Uterus (tissue), 4 donors: Measurements from ENCODE around the gene HOMER2. TPM values are rescaled to one million over a fixed set of nuclear protein-coding genes. Genes with fewer than 3 reads are reported as not detected.

Source experiments
- DNase-seq, 2 donors: peaks; one replicate each; pipeline ENCODE4 v3.0.0-alpha.2; 2019 to 2020
- H3K27ac ChIP-seq, 2 donors: fragments of 200-600 bp; sonication (generic); 1 replicate in 1 of 2; 2 replicates in 1 of 2; pipeline ENCODE4 v1.5.1; 2016 to 2018
- H3K27me3 ChIP-seq, 2 donors: fragments of 200-600 bp; sonication (generic); one replicate each; pipeline ENCODE4 v1.5.1; 2018 to 2019; ENCODE audit warnings: control low read depth in 1 of 2
- H3K36me3 ChIP-seq, 2 donors: fragments of 200-600 bp; sonication (generic); one replicate each; pipeline ENCODE4 v1.5.1; 2019; ENCODE audit warnings: control low read depth in 1 of 2
- H3K4me1 ChIP-seq, 2 donors: fragments of 200-600 bp; sonication (generic); one replicate each; pipeline ENCODE4 v1.5.1; 2018 to 2019; ENCODE audit warnings: control low read depth in 1 of 2
- H3K4me3 ChIP-seq, 2 donors: fragments of 200-600 bp; sonication (generic); 1 replicate in 1 of 2; 2 replicates in 1 of 2; pipeline ENCODE4 v1.5.1; 2018 to 2019; ENCODE audit warnings: mild to moderate bottlenecking in 1 of 2
- H3K9me3 ChIP-seq, 2 donors: fragments of 200-600 bp; sonication (generic); one replicate each; pipeline ENCODE4 v1.5.1; 2019; ENCODE audit warnings: control low read depth in 1 of 2
- POLR2A ChIP-seq, 2 donors: fragments of 450-650 bp; IDR thresholded peaks; one replicate each; pipeline ENCODE4 v1.6.1; 2016; ENCODE audit warnings: antibody characterized with exemption in 2 of 2, mild to moderate bottlenecking in 1 of 2, moderate library complexity in 1 of 2
- intact Hi-C: fragments of 100-400 bp; cut with DNase I; formaldehyde crosslinking; loops from one replicate; pipeline ENCODE4 v1.15.1; 2023; ENCODE audit warnings: low total_unique reads
- total RNA-seq, 4 donors: library from RNA; depleted of rRNA in 3 of 4; stranded (reverse); fragments of >200 nt in 3 of 4; gene quantifications; one replicate each; pipeline versions ENCODE4 v1.1.0 to v1.2.4, GENCODE V29; 2014 to 2023
- TF ChIP-seq, protein P1 (sequence below), 4 experiments: fragments of 200-600 bp in 2 of 4; fragments of 450-650 bp in 2 of 4; sonication (generic) in 2 of 4; IDR thresholded peaks; one replicate each; pipeline ENCODE4 v1.5.1; 2016 to 2019; ENCODE audit warnings: antibody characterized with exemption in 4 of 4, mild to moderate bottlenecking in 2 of 4, moderate library complexity in 1 of 4
- donor health status: DM: yes; HTN: yes; CAD: no.

Gene HOMER2
- total RNA-seq, 4 donors from 2014 or later = 5.1 to 50.0 (median 10.6) TPM

DNA sequence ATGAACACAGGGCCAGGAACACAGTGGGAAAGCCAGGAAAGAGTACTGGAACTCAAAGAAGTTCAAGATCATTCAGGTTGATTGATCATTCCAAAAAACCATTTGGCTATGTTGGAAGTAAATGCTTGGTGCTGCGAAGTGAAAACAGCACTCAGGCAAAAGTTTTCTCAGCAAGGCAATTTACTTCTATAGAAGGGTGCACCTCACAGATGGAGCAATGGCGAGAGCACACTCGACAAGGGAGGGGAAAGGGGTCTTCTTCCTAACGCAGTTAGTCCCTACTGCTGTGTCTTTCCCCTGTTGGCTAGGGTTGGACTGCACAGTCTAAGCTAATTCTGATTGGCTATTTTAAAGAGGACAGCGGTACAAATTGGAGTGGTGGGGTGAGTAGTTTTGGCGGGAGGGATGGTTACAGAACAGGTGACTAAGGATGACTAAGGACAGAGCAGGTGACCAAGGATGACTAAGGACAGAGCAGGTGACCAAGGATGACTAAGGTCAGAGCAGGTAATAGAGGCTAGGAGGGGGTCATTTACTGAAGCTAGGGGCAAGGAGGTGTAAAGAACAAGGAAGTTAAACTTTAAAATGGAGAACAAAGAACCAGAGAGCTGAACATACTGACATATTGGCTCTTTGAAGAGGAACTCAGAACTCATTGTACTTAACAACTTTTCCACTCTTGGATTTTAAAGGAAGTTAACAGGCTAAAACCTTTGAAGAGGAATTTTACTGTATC, 43.3 kb downstream of the HOMER2 start:
- Histone ChIP-seq H3K4me1 (no peaks in the 10 kb centered on the region), H3K4me3 (no peak overlapping the region), H3K27ac (no peak overlapping the region), H3K27me3 (no peaks in the 10 kb centered on the region), H3K9me3 (no peaks in the 10 kb centered on the region), H3K36me3 (no peaks in the 10 kb centered on the region)
- intact Hi-C loops = no loop called here
- TF ChIP-seq, protein P1, sequence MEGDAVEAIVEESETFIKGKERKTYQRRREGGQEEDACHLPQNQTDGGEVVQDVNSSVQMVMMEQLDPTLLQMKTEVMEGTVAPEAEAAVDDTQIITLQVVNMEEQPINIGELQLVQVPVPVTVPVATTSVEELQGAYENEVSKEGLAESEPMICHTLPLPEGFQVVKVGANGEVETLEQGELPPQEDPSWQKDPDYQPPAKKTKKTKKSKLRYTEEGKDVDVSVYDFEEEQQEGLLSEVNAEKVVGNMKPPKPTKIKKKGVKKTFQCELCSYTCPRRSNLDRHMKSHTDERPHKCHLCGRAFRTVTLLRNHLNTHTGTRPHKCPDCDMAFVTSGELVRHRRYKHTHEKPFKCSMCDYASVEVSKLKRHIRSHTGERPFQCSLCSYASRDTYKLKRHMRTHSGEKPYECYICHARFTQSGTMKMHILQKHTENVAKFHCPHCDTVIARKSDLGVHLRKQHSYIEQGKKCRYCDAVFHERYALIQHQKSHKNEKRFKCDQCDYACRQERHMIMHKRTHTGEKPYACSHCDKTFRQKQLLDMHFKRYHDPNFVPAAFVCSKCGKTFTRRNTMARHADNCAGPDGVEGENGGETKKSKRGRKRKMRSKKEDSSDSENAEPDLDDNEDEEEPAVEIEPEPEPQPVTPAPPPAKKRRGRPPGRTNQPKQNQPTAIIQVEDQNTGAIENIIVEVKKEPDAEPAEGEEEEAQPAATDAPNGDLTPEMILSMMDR (IDR thresholded peaks at IDR 0.05) = no peak
- TF ChIP-seq POLR2A (IDR thresholded peaks at IDR 0.05) = no peak
- DNase-seq = no peak

DNA sequence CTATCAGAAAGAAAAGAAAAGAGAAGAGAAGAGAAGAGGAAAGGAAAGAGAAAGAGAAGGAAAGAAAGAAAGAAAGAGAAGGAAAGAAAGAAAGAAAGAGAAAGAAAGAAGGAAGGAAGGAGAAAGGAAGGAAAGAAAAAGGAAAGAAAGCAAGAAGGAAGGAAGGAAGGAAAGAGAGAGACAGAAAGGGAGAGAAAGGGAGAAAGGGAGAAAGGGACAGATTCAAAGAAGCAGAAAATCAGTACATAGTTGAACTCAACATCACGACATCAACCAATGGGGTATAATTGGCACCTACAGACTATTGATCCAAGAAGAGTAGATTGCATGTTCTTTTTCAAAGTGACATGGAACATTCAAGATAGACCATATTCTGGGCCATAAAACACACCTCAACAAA, 45.2 kb downstream of the HOMER2 start:
- intact Hi-C loops = no loop called here
- Histone ChIP-seq H3K9me3 (no peaks in the 10 kb centered on the region), H3K27ac (no peak overlapping the region), H3K36me3 (no peaks in the 10 kb centered on the region), H3K4me3 (no peak overlapping the region), H3K4me1 (no peaks in the 10 kb centered on the region), H3K27me3 (no peaks in the 10 kb centered on the region)
- no peak for TF ChIP-seq POLR2A (IDR thresholded peaks at IDR 0.05)
- TF ChIP-seq, protein P1 (IDR thresholded peaks at IDR 0.05) = no peak
- DNase-seq = no peak

DNA sequence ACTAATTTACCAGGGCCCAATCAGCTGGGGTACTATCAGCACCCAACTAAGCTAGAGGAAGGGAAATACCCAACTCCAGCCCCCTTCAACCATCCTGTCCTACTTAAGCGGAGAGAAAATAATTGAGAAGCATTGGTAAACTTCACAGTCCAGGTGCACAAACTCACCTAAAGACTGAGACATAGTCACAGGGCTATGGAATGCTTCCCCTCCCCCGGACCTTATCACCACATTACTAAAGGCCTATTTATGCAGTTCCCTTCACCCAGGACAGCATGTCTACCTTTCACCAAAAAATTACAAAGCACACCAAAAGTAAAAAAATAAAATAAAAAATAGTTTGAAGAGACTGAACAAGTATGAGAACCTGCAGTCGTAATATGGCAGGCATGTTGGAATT, 47.9 kb downstream of the HOMER2 start:
- TF ChIP-seq, protein P1 (IDR thresholded peaks at IDR 0.05) = no peak
- TF ChIP-seq POLR2A (IDR thresholded peaks at IDR 0.05) = no peak
- no peaks in the 10 kb centered on the region for H3K4me1 ChIP-seq
- no peaks in the 10 kb centered on the region for H3K9me3 ChIP-seq
- H3K4me3 ChIP-seq = no peak overlapping the region
- intact Hi-C loops = no loop called here
- no peaks in the 10 kb centered on the region for H3K36me3 ChIP-seq
- H3K27ac ChIP-seq = no peak overlapping the region
- no peak for DNase-seq
- H3K27me3 ChIP-seq = no peaks in the 10 kb centered on the region

DNA sequence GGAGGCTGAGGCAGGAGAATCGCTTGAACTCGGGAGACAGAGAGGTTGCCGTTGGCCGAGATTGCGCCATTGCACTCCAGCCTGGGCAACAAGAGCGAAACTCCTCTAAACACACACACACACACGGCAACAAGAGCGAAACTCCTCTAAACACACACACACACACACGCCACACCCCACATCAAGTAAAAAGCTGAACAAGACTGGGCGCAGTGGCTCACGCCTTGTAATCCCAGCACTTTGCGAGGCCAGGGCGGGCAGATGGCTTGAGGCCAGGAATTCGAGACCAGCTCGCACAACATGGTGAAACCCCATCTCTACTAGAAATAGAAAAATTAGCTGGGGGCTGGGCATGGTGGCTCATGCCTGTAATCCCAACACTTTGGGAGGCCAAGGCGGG, 49.0 kb downstream of the HOMER2 start:
- Histone ChIP-seq H3K27ac (no peak overlapping the region), H3K9me3 (no peaks in the 10 kb centered on the region), H3K4me3 (no peak overlapping the region), H3K36me3 (no peaks in the 10 kb centered on the region), H3K4me1 (no peaks in the 10 kb centered on the region), H3K27me3 (no peaks in the 10 kb centered on the region)
- intact Hi-C loops = no loop called here
- TF ChIP-seq, protein P1 (IDR thresholded peaks at IDR 0.05) = no peak
- TF ChIP-seq POLR2A (IDR thresholded peaks at IDR 0.05) = no peak
- no peak for DNase-seq

DNA sequence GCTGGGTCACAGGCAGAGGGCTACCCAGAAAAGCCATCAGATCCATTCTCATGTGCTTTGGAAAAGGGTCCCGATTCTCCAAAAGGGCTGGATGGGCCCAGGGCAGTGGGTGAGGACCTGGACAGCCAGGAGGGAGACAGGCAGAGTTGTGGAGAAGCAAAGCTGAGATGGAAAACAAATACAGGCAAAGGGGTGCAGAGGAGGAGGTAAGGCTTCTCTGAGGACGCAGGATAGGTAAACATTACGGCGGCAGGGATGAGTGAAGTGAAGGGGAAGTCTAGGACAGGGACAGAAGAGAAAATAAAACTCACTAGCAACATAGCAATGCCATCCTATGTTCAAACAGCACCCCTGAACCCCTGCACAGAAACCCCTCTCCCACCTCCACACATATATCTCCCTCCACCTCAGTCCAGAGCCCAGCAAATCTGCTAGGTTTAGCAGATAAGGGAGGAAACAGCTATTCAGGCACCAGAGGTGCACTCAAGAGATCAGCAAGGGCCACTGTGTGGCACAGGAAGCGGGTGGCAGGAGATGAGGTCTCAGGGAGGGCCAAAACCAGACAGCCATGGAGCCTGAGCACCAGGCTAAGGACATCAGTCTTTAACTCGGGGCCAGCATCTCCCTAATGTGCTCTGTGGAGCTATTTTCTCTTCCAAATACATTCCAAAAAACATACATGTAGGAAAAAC, 51.3 kb downstream of the HOMER2 start:
- H3K4me1 ChIP-seq = no peaks in the 10 kb centered on the region
- H3K9me3 ChIP-seq = no peaks in the 10 kb centered on the region
- H3K27me3 ChIP-seq = no peaks in the 10 kb centered on the region
- no peak for TF ChIP-seq POLR2A (IDR thresholded peaks at IDR 0.05)
- TF ChIP-seq, protein P1 (IDR thresholded peaks at IDR 0.05) = no peak
- H3K4me3 ChIP-seq = no peak overlapping the region
- no peak for DNase-seq
- no peaks in the 10 kb centered on the region for H3K36me3 ChIP-seq
- intact Hi-C loops = no loop called here
- H3K27ac ChIP-seq = no peak overlapping the region
